IPS DF 4.7 (cell line): Measurements from ENCODE around the gene CCDC88B.
A peak's percentile ranks its signal among the peaks of the same experiment; 100 is the strongest.

ENCODE experiments used
- DNase-seq: peaks from one replicate; pipeline ENCODE4 v3.0.0-alpha.2; 2013; ENCODE audit warnings: low spot score; ENCODE audit errors: extremely low read depth

CCDC88B gene

DNA sequence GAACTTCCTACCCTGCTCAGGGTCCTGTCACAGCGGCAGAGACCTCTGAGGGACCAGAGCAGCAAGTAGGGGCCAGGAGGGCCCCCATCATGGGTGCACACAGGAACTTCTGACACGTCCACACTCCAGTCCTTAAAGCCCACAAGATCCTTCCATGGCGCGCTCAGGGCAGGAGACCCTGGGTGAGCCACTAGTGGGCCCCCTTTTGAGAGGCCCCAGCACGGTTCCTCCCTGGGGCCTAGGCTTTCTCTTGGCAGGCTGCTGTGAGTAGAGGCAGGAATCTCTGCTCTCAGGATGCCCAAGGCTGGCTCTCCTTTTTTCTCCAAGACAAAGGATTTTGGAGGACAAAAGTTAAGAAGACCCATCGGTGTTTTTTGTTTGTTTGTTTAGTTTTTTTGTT is 41.3 kb downstream of the CCDC88B start:
- DNase-seq = no peak

DNA sequence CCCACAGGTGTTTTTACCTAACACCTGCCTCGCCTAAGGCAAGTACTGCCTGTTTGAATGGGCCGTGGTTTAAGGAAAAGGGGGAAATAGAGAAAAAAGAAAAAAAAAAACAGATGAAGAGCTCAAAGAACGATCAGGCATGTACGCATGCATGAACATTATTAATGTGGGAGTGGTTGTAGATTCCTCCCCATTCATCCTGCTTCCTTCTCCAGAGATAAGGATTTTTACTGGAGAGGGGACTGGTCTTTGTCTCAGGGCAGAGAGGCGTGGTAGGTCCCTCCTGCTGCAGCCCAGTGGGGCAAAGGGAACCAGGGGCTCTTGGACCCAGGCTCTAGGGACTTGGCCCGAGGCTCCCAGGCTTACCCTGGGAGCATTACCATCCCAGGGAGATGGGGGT is 42.0 kb downstream of the CCDC88B start:
- DNase-seq = no peak

DNA sequence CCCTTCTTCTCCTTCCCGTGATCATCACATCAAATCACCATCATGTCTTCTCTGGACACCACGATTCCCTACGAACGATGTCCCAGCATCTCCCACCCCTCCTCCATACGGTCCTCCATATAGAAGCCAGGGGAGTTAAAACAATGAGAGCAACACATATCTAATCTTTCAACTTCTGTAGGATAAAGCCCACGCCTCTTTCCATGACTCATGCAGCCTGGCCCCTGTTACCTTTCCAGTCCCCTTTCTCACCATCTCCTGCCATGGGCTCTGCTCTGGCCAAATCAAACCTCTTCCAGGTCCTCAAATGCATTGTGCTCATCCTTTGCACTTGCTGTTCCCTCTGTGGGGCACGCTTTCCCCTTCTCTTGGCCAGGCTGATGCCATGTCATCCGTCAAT is 42.6 kb downstream of the CCDC88B start:
- DNase-seq = no peak

DNA sequence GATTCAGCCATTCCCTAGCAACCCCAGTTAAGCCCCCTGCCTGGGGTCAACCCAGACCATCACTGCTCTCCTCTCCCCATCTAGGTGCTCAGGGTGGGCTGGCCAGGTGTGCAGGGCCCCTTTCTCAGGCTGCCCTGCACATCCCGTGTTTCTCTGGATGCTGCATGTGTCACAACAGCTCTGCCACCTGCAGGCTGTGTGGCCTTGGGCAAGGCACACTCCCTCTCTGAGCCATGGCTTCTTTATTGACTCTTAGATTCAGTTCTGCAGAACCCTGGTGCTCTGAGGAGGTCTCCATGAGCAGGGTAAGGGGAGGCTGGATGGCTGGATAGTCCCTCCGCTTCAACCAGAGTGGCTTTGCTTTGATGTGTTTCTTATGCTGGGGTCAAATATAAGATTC is 43.6 kb downstream of the CCDC88B start:
- DNase-seq = no peak

DNA sequence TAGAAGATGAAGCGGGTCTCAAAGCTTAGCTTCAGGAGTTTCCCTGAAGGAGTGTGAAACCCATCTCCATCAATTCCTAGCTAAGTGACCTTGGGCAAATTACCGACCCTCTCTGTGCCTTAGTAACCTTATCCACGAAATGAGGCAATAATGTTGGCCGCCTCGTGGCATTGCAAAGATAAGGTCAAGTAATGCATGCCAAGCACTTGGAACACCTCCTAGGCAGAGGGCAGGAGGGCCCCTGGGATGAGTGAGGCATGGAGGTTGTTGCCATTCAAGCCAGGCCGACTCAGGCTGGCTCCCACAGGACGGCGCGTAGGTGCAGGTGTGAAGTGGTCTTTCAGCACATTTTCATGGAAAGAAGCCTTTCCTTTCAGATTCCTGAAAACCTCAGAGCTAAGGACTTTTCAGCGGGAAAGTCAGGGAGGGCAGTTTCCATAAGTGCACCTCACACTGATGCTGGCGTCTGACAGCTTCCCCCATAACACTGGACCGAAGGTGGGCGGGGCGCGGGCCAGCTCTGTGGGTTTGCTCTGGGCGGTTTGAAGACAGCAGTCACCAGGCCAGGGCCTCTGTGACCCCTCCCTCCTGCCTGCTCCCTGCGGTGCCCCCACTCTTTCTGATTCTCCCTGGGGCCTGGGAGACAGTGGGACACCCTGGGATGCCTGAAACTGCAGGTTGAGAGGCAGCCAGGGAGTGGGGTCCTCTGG is 44.2 kb downstream of the CCDC88B start:
- DNase-seq = no peak

DNA sequence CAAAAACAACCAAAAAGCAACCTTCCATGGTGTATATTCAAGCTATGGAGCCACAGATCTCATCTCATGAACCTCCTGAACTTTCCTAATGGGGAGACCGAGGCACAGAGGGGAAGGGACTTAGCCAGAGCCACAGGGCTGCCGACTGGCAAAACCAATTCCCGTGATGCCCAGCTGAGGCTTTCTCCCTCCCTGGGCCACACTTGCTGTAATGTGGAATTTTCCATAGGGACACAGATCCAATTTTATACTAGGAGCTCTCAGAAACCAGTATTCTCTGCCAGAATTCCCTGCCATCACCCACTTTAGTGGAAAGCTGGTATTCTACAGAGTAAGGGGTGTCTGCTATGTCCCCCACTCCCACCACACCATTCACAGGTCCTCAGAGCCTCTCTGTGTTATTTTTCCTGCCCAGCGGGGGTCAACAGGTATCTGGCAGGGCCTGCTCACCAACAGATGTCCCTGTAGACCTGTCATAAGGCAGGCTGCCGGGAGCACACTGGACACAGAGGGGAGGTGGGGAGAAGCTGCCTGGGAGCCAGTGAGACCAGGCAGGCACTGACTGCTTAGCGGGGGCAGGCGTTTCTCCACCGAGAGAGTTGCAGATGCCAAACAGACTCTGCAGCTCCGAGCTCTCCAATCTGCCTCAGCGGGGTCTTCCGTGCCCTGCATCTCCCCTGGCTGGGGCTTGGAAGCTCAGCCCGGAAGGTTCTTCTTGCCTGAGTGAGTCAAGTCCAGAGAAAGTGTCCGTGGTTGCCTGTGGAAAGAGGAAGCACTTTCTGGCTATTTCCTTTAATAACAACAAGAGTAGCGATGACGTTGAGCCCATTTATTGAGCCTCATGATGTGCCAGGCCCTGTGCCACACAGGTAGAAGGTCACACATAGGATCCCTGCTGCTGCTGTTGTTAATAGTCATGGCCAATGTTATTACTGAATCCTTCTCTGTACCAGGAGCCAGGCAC is 45.3 kb downstream of the CCDC88B start:
- DNase-seq = no peak

DNA sequence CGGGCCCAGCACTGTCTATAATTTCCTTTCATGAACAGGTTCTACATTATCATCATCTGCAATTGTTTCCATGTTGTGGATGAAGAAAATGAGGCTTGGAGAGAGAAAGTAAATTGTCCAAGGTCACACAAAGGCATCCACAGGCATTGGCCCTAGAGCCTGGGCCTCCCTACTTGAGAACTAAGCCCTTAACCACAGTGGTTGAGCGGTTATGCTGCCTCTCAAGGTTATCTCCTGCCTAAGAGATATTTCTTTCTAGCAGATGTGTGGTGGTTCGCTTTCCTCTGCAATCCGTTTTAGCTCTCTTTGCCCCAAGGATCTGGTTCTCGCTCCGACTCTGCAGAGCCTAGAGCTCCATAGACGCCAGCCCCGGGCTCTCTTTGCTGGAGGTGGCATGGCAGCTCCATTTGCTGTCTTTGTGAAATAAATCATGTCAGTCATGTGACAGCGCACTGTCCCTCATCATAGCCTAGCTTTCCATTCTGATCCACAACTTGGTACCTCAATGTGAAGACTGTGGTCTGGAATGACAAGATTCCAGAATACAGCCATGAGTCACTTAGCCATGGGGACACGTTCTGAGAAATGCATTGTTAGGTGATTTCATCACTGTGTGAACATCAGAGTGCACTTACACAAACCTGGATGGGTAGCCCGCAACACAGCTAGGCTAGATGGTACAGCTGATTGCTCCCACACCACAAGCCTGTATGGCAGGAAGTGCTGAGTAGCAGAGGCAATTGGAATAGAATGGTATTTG is 46.1 kb downstream of the CCDC88B start:
- DNase-seq = no peak

DNA sequence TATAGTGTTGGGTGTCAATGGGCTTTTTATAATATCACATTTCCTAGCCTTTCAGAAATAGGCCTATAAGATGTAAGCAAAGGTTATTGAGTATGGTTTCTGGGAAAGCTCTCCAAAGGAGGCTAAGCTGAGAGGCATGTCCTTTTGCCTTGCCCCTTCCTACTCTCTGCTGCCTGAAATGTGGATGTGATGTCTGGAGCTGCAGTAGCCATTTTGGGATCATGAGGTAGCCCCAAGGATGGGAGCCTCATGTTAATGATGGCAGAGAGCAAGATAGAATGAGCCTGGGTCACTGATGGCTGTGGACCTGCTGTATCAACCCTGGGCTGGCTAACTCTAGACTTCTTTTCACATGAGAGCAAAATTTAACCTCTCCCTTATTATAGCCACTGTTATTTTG is 47.9 kb downstream of the CCDC88B start:
- DNase-seq = no peak

DNA sequence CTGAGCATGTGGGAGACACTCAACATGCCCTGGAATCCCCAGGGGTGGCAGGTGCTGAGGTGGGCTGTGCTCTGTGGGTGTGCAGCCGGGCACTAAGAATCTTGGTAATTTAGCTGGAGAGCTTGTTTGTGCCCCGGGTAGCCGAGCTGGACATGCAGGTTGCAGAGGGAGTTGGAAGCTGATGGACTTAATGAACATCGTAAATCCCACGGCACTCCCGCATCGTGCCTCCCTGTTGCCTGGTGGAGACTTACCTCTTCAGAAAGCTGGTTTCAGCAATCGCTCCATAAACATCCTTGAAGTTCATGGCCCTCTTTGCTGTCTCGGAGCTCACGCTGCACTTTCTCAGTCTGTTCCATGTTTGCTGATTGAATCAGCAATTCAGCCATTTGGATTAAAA is 48.9 kb downstream of the CCDC88B start:
- no peak for DNase-seq

DNA sequence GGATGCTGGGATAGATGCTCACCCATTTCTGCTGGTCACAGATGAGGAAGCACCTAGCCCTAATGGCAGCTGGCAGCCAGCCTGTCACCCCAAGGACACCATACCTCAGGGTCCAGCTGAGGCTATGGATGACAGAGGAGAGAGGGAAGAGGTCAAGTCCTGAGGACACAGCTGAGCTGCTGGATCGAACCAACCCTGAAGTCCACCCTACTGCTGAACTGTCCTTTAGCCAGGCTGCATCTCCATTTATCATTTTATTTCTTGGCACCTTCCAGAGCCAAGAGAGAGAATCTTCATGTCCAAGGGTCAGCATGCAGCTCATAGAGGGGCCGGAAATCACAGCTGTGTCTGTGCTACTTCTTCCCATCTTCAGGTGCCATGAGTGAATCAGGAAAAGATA is 49.8 kb downstream of the CCDC88B start:
- DNase-seq = no peak

DNA sequence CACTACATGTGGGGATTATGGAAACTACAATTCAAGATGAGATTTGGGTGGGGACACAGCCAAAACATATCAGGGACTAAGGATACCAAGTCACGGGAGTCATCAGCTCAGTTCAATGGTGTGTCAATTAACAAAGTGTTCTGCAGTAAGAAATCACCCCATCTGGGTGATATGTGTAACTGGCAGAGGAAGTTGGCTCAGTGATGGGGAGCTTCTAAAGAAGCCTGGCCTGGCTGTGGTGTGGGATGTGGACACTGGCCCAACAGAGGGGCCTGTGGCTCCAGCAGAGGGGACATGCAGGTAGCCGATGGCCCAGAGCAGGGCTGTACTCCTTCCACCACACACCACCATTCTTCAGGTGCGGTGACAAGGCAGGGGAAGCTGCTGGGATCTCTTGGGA is 50.6 kb downstream of the CCDC88B start:
- DNase-seq = no peak

DNA sequence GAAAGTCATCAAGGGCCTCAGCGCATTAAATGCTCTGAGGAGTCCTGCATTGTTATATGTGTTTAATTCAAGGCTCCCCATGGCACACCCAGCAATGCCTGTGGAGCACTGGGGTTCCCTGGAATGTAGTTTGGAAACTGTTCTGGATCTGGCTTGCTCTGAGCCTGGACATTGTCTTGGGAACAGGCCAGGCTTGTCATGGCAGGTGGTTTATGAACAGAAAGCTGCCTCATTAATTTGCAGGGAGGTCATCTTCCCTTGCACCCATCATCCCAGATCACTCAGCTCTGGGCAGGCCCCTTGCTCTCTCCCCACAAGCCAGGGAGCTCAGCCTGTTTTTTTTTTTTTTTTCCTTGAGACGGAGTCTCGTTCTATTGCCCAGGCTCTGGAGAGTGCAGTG is 51.8 kb downstream of the CCDC88B start:
- DNase-seq = no peak

DNA sequence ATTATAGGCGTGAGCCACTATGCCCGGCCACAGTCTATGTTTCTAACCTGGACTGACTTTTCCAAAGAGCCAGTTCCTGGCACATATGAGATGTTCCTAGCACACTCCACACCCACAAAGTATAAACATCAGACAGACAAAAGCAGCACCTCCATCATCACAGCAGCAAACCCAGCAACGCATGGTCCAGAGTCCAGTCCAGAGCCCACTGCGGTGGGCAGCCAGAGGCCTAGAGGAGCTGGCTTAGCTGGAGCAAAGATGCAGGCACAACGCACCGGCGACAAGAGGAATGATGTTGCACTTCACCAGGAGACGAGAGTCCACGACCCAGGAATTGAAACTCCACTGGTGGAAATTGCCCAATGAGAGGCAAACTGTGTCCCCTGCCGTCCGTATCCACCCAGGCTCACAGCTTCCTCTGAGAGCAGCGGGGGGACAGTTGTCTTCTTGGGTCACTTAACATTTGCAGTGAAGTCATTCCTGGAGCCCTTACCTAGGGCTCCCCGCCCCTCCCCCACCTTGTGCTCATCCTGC is 55.6 kb downstream of the CCDC88B start:
- no peak for DNase-seq

DNA sequence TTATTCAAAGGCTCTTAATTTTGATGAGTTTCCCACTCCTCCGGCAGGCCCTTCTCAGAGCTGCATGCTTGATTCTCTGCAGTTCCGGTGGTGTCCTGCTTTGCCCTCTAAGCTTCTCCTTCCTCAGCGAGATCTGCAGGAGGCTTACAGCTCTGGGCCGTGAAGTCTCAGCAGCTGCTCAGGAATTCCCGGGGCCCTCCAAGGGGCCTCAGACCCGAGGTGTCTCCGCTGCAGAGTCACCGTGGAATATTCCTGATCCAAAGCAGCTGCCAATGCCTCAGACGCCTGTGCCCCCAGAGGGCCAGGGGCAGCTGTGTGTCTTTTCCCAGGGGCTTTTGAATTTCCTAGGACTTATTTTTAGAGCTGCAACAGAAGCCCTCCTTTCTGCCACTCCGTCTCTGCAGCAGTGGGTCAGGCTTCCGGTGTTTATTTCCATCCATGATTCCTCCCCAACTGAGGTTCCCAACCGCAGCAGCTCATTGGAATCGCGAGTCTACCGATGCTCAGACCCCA is 56.1 kb downstream of the CCDC88B start:
- DNase-seq = peak; percentile 58

DNA sequence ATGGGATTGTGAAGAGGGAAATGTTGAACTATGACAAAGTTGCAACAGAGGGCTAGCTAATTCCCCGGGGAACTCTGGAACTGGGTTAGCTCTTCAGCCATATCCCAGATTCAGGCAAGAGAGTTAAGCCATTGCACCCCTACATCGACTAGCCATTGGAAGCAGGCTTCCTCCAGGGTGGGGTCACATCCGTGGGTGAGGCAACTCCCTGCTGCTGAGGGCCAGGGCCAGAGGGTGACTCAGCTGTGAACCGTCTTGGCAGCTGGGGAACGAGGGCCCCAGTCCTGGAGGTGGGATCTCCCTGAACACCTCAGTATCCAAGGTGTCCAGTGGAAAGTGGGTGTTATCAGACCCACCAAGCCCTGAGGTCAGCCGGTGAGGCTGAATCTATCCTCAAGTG is 60.1 kb downstream of the CCDC88B start:
- no peak for DNase-seq

DNA sequence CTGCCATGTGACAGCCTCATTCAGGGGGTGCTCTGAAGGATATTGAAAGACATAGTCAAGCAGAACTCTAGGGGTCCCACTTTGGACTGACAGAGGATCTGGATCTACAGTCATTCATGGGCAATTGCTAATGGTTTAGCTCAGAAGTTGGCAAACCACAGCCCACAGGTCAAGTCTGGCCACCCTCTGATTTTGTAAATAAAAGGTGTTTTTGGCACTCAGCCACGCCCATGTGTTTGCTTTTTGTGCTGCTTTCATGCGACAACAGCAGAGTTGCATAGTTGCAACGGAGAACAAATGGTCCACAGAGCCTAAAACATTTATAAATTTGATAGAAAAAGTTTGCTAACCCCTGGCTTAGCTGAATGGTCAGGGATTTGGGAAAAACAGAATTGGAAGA is 60.7 kb downstream of the CCDC88B start:
- DNase-seq = no peak

DNA sequence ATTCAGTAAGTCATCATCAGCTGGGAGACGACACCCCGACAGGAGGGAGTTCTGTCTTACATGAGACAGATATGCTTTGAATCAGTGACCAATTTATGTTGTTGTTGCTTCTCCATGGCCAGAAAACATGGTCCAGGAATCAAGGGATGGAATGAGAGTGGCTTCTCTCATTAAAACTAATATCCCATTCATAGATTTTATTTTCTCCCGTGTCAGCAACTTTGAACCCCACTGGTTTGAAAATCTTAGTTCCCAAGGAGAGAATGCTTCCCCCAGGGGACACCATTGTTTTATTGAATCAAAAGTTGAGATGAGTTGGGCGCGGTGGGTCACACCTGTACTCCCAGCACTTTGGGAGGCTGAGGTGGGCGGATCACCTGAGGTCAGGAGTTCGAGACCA is 61.8 kb downstream of the CCDC88B start:
- DNase-seq = no peak

DNA sequence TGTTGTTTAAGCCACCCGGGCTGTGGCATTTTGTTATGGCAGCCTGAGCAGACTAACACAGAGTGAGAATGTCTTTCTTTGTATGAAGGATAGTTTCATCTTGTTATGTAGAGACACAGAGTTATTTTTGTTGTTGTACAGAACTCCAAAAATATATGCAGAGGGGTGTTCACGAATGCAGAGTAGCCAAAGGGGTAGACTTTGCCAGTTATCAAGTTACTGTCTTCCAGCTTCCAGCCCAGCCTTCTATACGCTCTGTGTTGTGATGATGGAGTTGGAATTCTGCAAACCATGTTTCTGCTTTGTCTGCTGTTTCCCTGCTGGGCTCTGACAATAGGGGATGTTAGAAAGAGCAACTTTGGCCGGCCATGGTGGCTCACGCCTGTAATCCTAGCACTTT is 63.1 kb downstream of the CCDC88B start:
- DNase-seq = no peak

DNA sequence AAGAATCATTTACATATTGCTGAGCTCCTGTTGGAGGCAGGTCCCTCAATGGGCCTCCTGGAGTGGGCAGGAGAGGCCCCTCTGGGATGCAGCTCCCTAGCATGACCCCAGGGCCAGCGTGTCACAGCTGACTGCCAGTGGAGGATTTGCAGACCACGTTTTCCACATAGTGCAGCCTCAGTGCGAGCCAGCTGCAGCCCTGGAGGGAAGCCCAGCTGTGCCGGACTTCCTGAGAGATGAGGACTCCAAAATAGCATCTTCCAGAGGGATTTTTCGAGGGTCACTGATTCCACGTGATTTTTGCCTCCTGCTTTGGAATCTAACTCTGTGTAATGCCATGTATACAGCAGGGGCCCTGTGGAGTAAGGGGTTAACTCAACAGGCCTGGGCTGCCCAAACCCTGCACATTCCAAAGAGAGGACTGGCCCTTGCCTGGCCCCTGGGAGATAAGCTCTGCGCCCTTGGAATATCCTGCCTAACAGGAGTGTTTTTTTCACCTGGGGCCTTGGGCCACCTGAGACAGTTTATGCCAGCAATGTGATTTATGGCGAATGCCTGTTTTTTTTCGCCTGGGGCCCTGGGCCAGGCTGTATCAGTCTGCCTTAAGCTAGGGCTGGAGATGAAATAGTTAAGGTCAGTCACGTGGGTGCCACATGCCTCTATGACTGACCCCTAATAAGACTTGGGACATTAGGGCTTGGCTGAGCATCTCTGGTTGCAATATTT is 66.4 kb downstream of the CCDC88B start:
- no peak for DNase-seq
